ENCODE measurements around the gene PLRG1.

DNA sequence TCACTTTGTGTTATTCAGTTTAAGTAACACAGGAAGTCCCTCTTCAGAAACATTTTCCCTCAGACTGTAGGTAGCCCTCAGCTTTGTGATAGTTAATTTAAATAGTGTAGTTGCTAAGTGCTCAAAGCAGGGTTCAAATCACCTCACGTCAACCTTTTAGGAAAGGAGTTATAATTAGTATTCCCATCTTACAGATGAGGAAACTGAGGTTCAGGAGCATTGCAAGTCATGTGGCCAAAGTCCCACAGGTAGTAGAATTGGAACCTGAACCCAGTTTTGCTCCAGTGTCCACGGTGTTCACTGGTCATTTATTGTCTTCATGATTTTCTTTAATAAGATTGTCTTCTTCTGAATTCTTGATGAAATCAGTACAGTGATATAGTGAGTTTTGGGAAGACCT lies 54.3 kb downstream of the PLRG1 start:
- TF ChIP-seq, protein P1, sequence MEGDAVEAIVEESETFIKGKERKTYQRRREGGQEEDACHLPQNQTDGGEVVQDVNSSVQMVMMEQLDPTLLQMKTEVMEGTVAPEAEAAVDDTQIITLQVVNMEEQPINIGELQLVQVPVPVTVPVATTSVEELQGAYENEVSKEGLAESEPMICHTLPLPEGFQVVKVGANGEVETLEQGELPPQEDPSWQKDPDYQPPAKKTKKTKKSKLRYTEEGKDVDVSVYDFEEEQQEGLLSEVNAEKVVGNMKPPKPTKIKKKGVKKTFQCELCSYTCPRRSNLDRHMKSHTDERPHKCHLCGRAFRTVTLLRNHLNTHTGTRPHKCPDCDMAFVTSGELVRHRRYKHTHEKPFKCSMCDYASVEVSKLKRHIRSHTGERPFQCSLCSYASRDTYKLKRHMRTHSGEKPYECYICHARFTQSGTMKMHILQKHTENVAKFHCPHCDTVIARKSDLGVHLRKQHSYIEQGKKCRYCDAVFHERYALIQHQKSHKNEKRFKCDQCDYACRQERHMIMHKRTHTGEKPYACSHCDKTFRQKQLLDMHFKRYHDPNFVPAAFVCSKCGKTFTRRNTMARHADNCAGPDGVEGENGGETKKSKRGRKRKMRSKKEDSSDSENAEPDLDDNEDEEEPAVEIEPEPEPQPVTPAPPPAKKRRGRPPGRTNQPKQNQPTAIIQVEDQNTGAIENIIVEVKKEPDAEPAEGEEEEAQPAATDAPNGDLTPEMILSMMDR (IDR thresholded peaks at IDR 0.05; ENCODE audit: control extremely low read depth in 1 of 3, insufficient read depth in 1 of 3, low read depth in 1 of 3, low read length in 3 of 3) = no peak
- TF ChIP-seq, protein P2, sequence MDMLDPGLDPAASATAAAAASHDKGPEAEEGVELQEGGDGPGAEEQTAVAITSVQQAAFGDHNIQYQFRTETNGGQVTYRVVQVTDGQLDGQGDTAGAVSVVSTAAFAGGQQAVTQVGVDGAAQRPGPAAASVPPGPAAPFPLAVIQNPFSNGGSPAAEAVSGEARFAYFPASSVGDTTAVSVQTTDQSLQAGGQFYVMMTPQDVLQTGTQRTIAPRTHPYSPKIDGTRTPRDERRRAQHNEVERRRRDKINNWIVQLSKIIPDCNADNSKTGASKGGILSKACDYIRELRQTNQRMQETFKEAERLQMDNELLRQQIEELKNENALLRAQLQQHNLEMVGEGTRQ (IDR thresholded peaks at IDR 0.05; ENCODE audit: low read length) = no peak
- no peak for TF ChIP-seq NRF1 (IDR thresholded peaks at IDR 0.05; ENCODE audit: low read depth, low read length)

Data from H1 (cell line).